Measurements from ENCODE around the gene RFLNA. TPM values are rescaled to one million over a fixed set of nuclear protein-coding genes. Genes with fewer than 3 reads are reported as not detected.

Gene RFLNA
- total RNA-seq, 4 donors from 2014 or later = 11.4 to 19.4 (median 17.0) TPM

- no peak overlapping the region for H3K4me3 ChIP-seq
- WGBS, 2 donors = 62 to 69% methylated on average over 9 to 20 of the region's 27 CpGs
- H3K36me3 ChIP-seq = no peaks in the 10 kb centered on the region
- H3K27ac ChIP-seq = peak overlapping the region in 1 of 4 donors; percentile 49
- H3K9me3 ChIP-seq = no peaks in the 10 kb centered on the region
- TF ChIP-seq POLR2A (IDR thresholded peaks at IDR 0.05) (no peak), CTCF (IDR thresholded peaks at IDR 0.05) (no peak), EP300 (IDR thresholded peaks at IDR 0.05) (no peak)
- no peak for DNase-seq (ENCODE audit: low spot score in 2 of 2)
- H3K27me3 ChIP-seq = peaks cover 0 to 8% of the 10 kb centered on the region in 2 donors
- H3K4me1 ChIP-seq = peaks cover 0 to 14% (median 0%) of the 10 kb centered on the region in 4 donors
These were observed 8.1 kb downstream of the RFLNA start for GRCh38 chr12:124302807-124303578.

- Histone ChIP-seq H3K4me1 (peaks cover 0 to 14% (median 0%) of the 10 kb centered on the region in 4 donors), H3K9me3 (no peaks in the 10 kb centered on the region), H3K27me3 (peaks cover 0 to under 1% of the 10 kb centered on the region in 2 donors), H3K27ac (peak overlapping the region in 1 of 4 donors; percentile 49), H3K36me3 (no peaks in the 10 kb centered on the region), H3K4me3 (no peak overlapping the region)
- no peak for DNase-seq (ENCODE audit: low spot score in 2 of 2)
- TF ChIP-seq EP300 (IDR thresholded peaks at IDR 0.05) = no peak
- no peak for TF ChIP-seq CTCF (IDR thresholded peaks at IDR 0.05)
- WGBS, 2 donors = 87 to 91% methylated on average over 34 to 36 of the region's 38 CpGs
These were observed 8.9 kb downstream of the RFLNA start for GRCh38 chr12:124303579-124304313.

GRCh38 chr12:124304314-124304790 lies 9.5 kb downstream of the RFLNA start:
- no peaks in the 10 kb centered on the region for H3K27me3 ChIP-seq
- peaks cover 0 to 14% (median 0%) of the 10 kb centered on the region in 4 donors for H3K4me1 ChIP-seq
- TF ChIP-seq EP300 (IDR thresholded peaks at IDR 0.05) = no peak
- no peak for TF ChIP-seq POLR2A (IDR thresholded peaks at IDR 0.05)
- no peak for TF ChIP-seq CTCF (IDR thresholded peaks at IDR 0.05)
- H3K4me3 ChIP-seq = no peak overlapping the region
- DNase-seq (ENCODE audit: low spot score in 2 of 2) = no peak
- peak overlapping the region in 1 of 4 donors; percentile 3 for H3K27ac ChIP-seq
- 84 to 86% methylated on average over 19 to 20 of the region's 20 CpGs for WGBS, 2 donors
- H3K9me3 ChIP-seq = no peaks in the 10 kb centered on the region
- H3K36me3 ChIP-seq = no peaks in the 10 kb centered on the region

GRCh38 chr12:124305136-124305535 lies 10.2 kb downstream of the RFLNA start:
- Histone ChIP-seq H3K27ac (no peak overlapping the region), H3K4me1 (peaks cover 0 to 14% (median 0%) of the 10 kb centered on the region in 4 donors), H3K4me3 (no peak overlapping the region), H3K9me3 (no peaks in the 10 kb centered on the region), H3K27me3 (no peaks in the 10 kb centered on the region), H3K36me3 (no peaks in the 10 kb centered on the region)
- TF ChIP-seq POLR2A (IDR thresholded peaks at IDR 0.05) (no peak), EP300 (IDR thresholded peaks at IDR 0.05) (no peak), CTCF (IDR thresholded peaks at IDR 0.05) (no peak)
- WGBS, 2 donors = 75 to 83% methylated on average over 8 to 9 of the region's 10 CpGs
- DNase-seq (ENCODE audit: low spot score in 2 of 2) = no peak

Data from tibial nerve (tissue), 4 donors.